Measurements from ENCODE around the gene PRDM12. TPM values are rescaled to one million over a fixed set of nuclear protein-coding genes. Genes with fewer than 3 reads are reported as not detected.

The PRDM12 gene
- total and polyA plus RNA-seq, 2 experiments from 2014 or later, result 0.30 to 0.55 TPM

DNA sequence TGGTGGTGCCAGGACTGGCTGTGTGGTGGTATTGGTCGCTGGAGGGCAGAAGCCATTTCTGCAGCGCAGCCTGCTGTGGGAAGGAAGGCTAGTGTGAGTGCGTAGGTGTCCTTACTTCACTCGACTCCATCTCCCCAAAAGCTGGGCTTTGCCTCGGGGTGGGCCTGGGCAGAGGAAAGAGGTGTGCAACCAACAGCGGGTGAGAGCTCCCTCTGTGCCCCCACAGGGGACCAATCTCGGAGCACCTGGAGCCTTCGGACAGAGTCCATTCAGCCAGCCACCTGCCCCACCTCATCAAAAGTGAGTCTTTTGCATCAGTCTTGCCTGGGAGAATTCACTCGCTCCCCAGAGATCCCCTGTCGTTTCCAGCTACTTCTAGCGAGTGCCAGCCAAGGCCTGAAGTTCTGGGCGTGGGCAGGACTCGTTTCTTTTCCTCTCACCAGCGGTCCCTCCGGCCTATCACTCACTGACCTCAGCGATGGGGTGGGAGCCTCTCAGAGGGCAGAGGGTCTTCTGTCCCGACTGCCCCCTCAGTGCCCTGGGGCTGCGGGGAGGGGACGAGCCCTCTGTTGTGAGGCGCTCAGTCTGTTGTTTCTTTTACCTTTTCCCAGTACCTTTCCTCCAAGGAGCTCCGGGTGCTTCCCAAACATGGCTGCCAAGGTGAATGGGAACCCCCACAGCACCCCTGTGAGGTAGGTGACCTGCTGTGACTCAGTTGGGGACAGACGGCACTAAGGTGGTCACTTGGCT, 32.9 kb upstream of the PRDM12 start:
- Histone ChIP-seq H3K4me3 (no peak overlapping the region), H3K4me1 (ENCODE audit: low read depth) (no peaks in the 10 kb centered on the region), H3K9me3 (ENCODE audit: low read depth) (no peaks in the 10 kb centered on the region), H3K27me3 (no peaks in the 10 kb centered on the region), H3K36me3 (peaks cover 42% of the 10 kb centered on the region), H3K27ac (no peak overlapping the region)
- TF ChIP-seq, protein P1, sequence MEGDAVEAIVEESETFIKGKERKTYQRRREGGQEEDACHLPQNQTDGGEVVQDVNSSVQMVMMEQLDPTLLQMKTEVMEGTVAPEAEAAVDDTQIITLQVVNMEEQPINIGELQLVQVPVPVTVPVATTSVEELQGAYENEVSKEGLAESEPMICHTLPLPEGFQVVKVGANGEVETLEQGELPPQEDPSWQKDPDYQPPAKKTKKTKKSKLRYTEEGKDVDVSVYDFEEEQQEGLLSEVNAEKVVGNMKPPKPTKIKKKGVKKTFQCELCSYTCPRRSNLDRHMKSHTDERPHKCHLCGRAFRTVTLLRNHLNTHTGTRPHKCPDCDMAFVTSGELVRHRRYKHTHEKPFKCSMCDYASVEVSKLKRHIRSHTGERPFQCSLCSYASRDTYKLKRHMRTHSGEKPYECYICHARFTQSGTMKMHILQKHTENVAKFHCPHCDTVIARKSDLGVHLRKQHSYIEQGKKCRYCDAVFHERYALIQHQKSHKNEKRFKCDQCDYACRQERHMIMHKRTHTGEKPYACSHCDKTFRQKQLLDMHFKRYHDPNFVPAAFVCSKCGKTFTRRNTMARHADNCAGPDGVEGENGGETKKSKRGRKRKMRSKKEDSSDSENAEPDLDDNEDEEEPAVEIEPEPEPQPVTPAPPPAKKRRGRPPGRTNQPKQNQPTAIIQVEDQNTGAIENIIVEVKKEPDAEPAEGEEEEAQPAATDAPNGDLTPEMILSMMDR (IDR thresholded peaks at IDR 0.05; ENCODE audit: low read depth, low read length), result no peak
- no peak for DNase-seq (ENCODE audit: low read depth in 1 of 2, low spot score in 1 of 2)

DNA sequence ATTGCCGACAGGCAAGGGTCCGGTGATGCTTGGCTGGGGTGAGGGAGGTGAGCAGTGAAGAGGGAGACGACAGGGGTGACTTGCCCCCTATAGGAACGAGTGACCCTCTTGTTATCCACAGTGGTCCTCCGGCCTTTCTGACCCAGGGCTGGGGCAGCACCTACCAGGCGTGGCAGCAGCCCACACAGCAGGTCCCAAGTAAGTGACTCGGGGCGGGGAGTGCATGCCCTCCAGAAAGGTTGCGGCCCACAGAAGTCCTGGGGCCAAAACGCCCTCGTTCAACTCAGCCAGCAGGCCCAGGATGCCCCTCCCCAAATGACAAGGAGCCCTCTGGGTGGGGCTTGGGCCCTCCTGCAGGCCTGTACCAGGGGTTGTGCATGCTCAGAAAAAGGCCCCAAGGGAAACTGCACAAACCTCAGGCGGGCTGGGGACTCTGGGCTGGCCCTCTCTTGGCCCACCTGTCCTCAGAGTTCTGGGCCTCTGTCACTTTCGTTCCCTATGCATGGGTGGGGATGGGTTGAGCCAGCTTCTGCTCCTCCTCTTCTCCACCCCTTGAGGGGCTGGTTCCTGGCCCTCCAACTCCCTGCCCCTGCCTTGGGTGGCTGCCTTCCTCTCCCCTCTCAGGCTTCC, 32.2 kb upstream of the PRDM12 start:
- peaks cover 44% of the 10 kb centered on the region for H3K36me3 ChIP-seq
- DNase-seq (ENCODE audit: low read depth in 1 of 2, low spot score in 1 of 2), result no peak
- H3K9me3 ChIP-seq (ENCODE audit: low read depth), result no peaks in the 10 kb centered on the region
- no peaks in the 10 kb centered on the region for H3K27me3 ChIP-seq
- H3K27ac ChIP-seq, result no peak overlapping the region
- TF ChIP-seq, protein P1 (IDR thresholded peaks at IDR 0.05; ENCODE audit: low read depth, low read length), result no peak
- H3K4me3 ChIP-seq, result no peak overlapping the region
- no peaks in the 10 kb centered on the region for H3K4me1 ChIP-seq (ENCODE audit: low read depth)

DNA sequence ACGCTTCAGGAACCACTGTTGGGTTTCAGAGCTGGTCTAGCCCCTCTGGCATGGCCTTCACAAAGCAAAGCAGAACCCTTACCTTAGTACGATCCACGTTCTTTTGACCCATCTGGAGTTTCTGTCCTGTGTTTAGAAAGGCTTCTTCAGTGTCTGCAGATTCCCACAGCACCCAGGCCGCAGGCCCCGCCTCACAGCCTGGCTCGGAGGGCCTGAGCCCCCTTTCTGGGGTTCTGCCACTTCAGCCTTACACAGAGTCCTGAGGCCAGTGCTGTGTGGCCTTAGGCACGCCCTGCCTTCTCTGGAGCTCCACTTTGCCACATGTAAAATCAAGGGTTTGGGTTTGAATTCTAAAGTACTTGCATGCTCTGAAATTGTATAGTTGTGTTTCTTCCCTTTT, 31.6 kb upstream of the PRDM12 start:
- Histone ChIP-seq H3K9me3 (ENCODE audit: low read depth) (no peaks in the 10 kb centered on the region), H3K36me3 (peaks cover 49% of the 10 kb centered on the region), H3K27ac (no peak overlapping the region), H3K4me1 (ENCODE audit: low read depth) (no peaks in the 10 kb centered on the region), H3K4me3 (no peak overlapping the region), H3K27me3 (no peaks in the 10 kb centered on the region)
- TF ChIP-seq, protein P1 (IDR thresholded peaks at IDR 0.05; ENCODE audit: low read depth, low read length), result no peak
- no peak for DNase-seq (ENCODE audit: low read depth in 1 of 2, low spot score in 1 of 2)

DNA sequence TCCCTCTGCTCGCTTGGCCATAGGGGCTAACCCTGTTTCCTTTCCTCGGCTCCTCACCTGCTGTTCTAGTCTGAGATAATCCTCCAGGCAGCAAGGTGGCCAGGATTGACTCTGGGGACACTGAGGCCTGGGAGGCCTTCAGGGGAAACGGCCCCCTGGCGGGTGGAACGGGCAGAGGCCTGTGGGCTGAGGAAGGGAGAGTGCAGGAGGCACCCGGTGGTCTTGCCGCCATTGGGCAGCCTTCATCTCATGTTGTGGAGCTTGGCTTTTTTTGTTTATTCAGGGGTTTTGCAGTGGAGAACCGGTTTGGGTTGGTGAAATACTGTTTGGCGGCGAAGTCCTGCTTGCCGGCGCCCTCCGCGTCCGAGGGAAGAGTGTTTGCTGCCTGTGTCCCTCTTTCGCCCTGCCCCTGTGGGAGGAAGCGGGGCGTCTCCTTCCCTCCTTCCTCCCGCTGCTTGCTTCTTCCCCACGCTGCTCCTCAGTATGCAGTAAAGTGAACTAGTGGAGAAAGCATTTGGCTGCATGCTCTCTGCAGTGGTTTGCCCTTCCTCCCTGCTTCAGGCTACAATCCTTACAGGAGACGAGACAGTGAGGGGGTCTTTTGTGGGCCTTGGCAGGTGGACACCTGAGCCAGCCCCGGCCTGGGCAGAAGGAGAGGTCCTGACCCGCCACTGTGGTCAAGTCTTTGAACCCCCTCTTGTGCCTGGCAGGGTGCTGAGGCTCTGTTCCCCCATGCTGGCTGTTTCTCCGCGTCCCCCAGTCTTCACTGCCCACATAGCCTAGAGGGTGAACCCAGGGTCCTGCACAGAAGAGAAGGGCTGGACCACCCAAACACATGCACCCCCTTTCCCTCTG, 30.8 kb upstream of the PRDM12 start:
- Histone ChIP-seq H3K4me3 (no peak overlapping the region), H3K4me1 (ENCODE audit: low read depth) (no peaks in the 10 kb centered on the region), H3K36me3 (peaks cover 49% of the 10 kb centered on the region), H3K9me3 (ENCODE audit: low read depth) (no peaks in the 10 kb centered on the region), H3K27ac (no peak overlapping the region), H3K27me3 (no peaks in the 10 kb centered on the region)
- TF ChIP-seq, protein P1 (IDR thresholded peaks at IDR 0.05; ENCODE audit: low read depth, low read length), result no peak
- no peak for DNase-seq (ENCODE audit: low read depth in 1 of 2, low spot score in 1 of 2)

DNA sequence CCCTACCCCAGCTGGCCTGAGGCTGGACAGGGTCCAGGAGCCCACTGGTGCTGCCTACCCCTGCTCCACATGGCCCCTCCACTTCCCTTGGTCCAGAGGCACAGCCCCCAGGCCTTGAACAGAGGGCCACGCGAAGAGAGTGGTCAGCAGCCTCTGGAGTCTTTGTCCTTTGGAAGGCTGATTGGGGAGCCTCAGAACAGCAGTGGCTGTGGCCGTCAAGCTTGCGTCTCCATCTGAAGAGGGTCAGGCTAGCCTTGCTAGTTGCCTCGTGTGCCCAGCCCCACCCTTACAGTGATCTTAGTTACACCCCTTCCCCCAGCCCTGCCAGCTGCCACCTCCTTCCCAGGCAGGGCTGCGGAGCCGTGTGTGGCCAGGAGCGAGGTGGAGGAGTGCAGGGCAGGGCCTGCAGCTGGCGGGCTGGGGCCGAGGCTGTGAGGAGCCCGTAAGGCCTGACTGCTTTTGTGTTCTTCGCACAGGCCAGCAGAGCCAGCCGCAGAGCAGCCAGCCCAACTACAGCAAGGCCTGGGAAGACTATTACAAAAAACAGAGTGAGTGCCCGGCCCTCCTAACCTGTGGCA, 30.1 kb upstream of the PRDM12 start:
- H3K9me3 ChIP-seq (ENCODE audit: low read depth), result no peaks in the 10 kb centered on the region
- H3K4me1 ChIP-seq (ENCODE audit: low read depth), result peaks cover 7% of the 10 kb centered on the region
- H3K27ac ChIP-seq, result no peak overlapping the region
- TF ChIP-seq, protein P1 (IDR thresholded peaks at IDR 0.05; ENCODE audit: low read depth, low read length), result no peak
- H3K4me3 ChIP-seq, result no peak overlapping the region
- no peak for DNase-seq (ENCODE audit: low read depth in 1 of 2, low spot score in 1 of 2)
- H3K27me3 ChIP-seq, result no peaks in the 10 kb centered on the region
- peaks cover 49% of the 10 kb centered on the region for H3K36me3 ChIP-seq

All from cardiac muscle cell (in vitro differentiated cells and primary cell).